ENCODE data around the gene PCNX4.

PCNX4 gene

DNA sequence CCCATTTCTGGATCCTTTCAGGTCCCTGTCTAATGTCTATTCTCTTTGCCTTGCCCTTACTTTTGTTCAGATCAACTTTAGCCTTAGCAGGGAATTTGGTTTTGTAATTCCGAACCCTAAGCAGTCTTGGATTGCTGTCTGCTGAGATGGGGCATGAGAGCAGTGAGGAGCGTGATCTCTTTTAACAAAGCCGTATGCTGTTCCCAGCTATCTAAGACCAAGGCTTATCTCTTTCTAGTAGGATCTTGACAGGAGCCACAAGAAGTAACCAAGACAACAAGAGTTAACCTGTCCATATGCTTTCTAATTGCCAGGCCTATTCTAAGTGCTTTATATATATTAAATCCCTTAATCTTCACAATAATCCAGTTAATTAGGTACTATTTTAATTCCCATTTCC lies 78.0 kb downstream of the PCNX4 start:
- TF ChIP-seq, protein P1, sequence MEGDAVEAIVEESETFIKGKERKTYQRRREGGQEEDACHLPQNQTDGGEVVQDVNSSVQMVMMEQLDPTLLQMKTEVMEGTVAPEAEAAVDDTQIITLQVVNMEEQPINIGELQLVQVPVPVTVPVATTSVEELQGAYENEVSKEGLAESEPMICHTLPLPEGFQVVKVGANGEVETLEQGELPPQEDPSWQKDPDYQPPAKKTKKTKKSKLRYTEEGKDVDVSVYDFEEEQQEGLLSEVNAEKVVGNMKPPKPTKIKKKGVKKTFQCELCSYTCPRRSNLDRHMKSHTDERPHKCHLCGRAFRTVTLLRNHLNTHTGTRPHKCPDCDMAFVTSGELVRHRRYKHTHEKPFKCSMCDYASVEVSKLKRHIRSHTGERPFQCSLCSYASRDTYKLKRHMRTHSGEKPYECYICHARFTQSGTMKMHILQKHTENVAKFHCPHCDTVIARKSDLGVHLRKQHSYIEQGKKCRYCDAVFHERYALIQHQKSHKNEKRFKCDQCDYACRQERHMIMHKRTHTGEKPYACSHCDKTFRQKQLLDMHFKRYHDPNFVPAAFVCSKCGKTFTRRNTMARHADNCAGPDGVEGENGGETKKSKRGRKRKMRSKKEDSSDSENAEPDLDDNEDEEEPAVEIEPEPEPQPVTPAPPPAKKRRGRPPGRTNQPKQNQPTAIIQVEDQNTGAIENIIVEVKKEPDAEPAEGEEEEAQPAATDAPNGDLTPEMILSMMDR (IDR thresholded peaks at IDR 0.05; ENCODE audit: low read depth, low read length, missing control alignments), result no peak
- no peak for DNase-seq (ENCODE audit: extremely low read depth, low read depth)
- H3K4me3 ChIP-seq (replicated peaks; ENCODE audit: low read depth, low read length), result no peak overlapping the region

DNA sequence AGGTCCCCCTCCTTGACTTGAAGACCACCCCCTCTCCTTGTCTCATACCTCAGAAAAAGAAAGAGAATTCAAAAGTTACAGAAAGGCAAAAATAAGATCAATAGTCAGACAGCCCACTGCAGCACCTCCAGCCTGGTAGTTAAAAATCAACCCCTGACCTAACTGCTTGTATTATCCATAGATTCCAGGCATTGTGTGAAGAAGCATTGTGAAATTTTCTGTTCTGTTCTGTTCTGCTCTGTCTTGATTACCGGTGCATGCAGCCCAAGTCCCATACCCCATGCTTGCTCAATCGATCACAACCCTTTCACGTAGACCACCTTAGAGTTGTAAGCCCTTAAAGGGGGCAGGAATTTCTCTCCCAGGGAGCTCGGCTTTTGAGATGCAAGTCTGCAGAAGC lies 79.2 kb downstream of the PCNX4 start:
- DNase-seq (ENCODE audit: extremely low read depth, low read depth), result no peak
- TF ChIP-seq, protein P1 (IDR thresholded peaks at IDR 0.05; ENCODE audit: low read depth, low read length, missing control alignments), result no peak
- H3K4me3 ChIP-seq (replicated peaks; ENCODE audit: low read depth, low read length), result no peak overlapping the region

DNA sequence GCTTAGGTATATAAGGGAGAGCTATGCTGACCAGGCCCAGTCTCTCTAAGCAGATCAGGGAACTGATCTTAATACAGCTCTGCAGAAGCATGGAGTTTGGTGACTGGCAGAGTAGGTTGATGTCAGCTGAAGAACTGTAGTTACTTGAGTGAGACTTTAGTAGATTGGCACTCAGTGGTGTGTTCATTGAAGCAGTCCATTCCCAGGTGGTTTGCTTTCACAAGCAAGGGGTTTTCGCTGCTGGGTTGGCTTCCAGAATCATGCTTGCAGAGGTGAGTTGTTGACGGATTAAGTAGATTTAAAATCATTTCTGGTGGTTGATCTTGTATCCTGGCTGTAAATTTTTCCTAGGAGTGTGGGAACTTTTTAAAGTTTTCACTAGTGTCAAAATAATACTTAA lies 80.0 kb downstream of the PCNX4 start:
- TF ChIP-seq, protein P1 (IDR thresholded peaks at IDR 0.05; ENCODE audit: low read depth, low read length, missing control alignments), result no peak
- H3K4me3 ChIP-seq (replicated peaks; ENCODE audit: low read depth, low read length), result no peak overlapping the region
- DNase-seq (ENCODE audit: extremely low read depth, low read depth), result no peak

DNA sequence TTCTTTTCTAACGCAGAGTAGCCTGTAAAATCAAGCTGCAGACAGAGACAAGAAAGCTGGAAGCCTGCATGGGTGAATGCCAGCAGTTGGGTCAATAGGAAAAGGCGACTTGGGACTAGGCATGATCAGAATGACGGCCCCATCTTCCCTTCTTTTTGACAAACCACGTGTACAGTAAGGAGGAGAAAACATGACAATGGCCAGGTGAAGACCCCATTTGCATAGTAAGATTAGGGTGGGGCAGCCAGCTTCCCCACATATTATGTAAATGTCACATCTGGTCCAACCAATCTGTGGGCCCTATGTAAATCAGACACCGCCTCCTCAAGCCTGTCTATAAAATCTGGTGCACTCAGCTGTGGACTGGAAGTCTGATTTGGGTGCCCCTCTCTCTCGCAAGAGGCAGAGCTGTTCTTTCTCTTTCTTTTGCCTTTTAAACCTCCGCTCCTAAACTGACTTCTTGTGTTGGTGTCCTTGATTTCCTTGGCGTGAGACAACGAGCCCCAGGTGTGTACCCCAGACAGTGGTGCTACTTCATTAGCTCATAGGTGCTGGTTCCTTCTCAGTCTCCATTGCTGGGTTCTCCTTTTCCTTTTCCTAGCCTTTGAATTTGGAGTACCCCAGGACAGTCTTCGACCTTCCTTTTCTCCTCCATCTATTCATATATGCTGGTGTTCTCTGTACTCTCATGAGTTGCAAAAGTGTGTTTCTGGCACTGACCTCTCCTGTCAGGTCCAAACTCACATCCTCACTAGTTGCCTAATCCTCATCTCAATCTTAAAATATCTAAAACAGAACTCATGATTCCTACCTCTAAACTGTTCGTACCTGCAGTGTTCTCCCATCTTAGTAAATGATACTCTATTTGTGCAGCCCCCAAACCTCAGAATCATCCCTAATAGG lies 82.9 kb downstream of the PCNX4 start:
- H3K4me3 ChIP-seq (replicated peaks; ENCODE audit: low read depth, low read length), result no peak overlapping the region
- no peak for DNase-seq (ENCODE audit: extremely low read depth, low read depth)
- TF ChIP-seq, protein P1 (IDR thresholded peaks at IDR 0.05; ENCODE audit: low read depth, low read length, missing control alignments), result no peak

DNA sequence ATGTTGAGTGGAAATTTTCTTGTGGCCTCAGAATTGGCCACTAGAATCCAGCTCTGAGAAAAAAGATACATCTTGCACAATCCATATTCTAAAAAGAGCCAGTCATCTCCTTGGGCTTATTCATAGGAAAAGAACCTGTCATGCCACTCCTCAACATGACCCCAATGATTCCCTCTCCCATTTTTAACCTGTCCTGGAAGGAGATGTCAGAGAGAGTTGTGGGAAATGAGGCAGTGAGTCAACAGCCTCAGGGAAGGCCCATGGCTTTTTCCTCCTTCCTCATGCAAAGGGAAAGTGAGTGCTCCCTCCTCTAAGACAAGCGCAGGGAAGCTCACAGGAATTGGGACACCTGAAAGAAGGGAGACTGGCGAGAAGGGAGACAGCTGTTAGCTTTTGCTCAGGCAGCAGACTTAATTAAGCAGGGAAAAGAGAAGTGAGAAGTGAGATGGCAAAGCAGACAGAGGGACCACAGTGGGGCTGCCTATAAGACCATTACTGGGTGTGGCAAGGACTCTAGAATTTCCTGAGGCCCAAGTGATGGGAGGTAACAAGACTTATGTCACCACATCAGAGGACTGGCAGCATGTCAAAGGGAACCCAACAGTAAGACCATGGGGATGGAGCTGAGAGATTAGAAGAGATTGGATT lies 83.7 kb downstream of the PCNX4 start:
- DNase-seq (ENCODE audit: extremely low read depth, low read depth), result no peak
- TF ChIP-seq, protein P1 (IDR thresholded peaks at IDR 0.05; ENCODE audit: low read depth, low read length, missing control alignments), result no peak
- no peak overlapping the region for H3K4me3 ChIP-seq (replicated peaks; ENCODE audit: low read depth, low read length)

DNA sequence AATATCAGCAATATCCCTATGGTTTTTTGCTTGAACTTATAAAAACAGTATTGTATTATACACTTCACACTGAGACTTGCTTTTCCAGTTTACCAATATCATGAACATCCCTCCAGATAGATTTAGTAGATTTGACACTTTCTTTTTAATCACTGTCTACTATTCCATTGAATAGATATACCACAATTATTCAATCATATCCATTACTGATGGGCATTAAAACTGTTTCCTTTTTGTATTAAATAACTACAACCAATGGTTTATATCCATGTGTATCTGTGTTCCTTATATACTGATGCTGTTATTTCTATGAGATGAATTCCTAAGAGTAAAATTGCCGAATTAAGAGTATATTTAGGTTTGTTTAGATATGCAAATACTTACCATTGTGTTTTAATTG lies 86.4 kb downstream of the PCNX4 start:
- H3K4me3 ChIP-seq (replicated peaks; ENCODE audit: low read depth, low read length), result no peak overlapping the region
- no peak for DNase-seq (ENCODE audit: extremely low read depth, low read depth)
- TF ChIP-seq, protein P1 (IDR thresholded peaks at IDR 0.05; ENCODE audit: low read depth, low read length, missing control alignments), result no peak
